GM12878 (cell line): ENCODE results near the gene GTF3C1. TPM values are rescaled to one million over a fixed set of nuclear protein-coding genes. Genes with fewer than 3 reads are reported as not detected.
A peak's percentile ranks its signal among the peaks of the same experiment; 100 is the strongest.

Experiments used
- ATAC-seq: fragments of 200-7000 bp; cut with Tn5 transposase; 3 replicates; pipeline ENCODE4 v1.9.1; 2020; ENCODE audit warnings: mild to moderate bottlenecking, moderate library complexity
- BruUV-seq: library from RNA; stranded (reverse); fragments of 400-500 nt; replicated peaks from 2 replicates; lab custom pipeline; 2021; lab: Mats Ljungman, UMichigan
- CTCF ChIA-PET: fragments of 300-600 bp; sonication (Branson Sonifier 250); formaldehyde crosslinking; extraction: SDS; loops from one replicate; lab custom pipeline; 2021; ENCODE audit warnings: inconsistent platforms; lab: Yijun Ruan, JAX
- POLR2A ChIA-PET: fragments of 350-600 bp; formaldehyde crosslinking; extraction: SDS; loops from one replicate; lab custom pipeline; 2021; ENCODE audit warnings: inconsistent platforms; lab: Charles Lee
- RAD21 ChIA-PET: fragments of 300-600 bp; sonication (Branson Sonifier 250); formaldehyde crosslinking; loops from one replicate; lab custom pipeline; 2023; ENCODE audit warnings: antibody characterized with exemption; ENCODE audit not compliant: unreplicated experiment; lab: Charles Lee
- SMC1A ChIA-PET: fragments of 300-600 bp; sonication (Branson Sonifier 250); formaldehyde crosslinking; loops from one replicate; lab custom pipeline; 2023; ENCODE audit not compliant: unreplicated experiment, uncharacterized antibody; lab: Charles Lee
- DNase-seq: peaks from one replicate; pipeline ENCODE4 v3.0.0-alpha.2; 2011; ENCODE audit warnings: low read depth, low spot score
- FAIRE-seq: peaks from 3 replicates; lab custom pipeline; 2011; peaks lifted over from hg19 to GRCh38; lab: Jason Lieb, UNC
- H2AFZ ChIP-seq: 2 replicates; pipeline ENCODE4 v1.6.0; 2011; ENCODE audit warnings: low read depth, low read length, control low read depth; ENCODE audit not compliant: control insufficient read depth
- H3K27ac ChIP-seq: 2 replicates; pipeline ENCODE4 v1.5.1; 2011; ENCODE audit warnings: control low read depth; ENCODE audit not compliant: control insufficient read depth, insufficient read depth
- H3K27me3 ChIP-seq, 2 experiments: replicated peaks in 1 of 2; 2 replicates each; pipeline versions ENCODE4 v1.6.0 to v1.6.1; 2011; ENCODE audit warnings: low read length in 1 of 2; ENCODE audit not compliant: control insufficient read depth in 2 of 2, insufficient read depth in 2 of 2
- H3K36me3 ChIP-seq, 2 experiments: 2 replicates each; pipeline ENCODE4 v1.5.1; 2011; ENCODE audit warnings: low read length in 1 of 2; ENCODE audit not compliant: control insufficient read depth in 2 of 2, insufficient read depth in 2 of 2
- H3K4me1 ChIP-seq: 2 replicates; pipeline ENCODE4 v1.6.1; 2011; ENCODE audit warnings: mild to moderate bottlenecking, low read length, moderate library complexity, mixed read lengths; ENCODE audit not compliant: control insufficient read depth, insufficient read depth
- H3K4me2 ChIP-seq: 2 replicates; pipeline ENCODE4 v1.6.0; 2011; ENCODE audit warnings: control low read depth; ENCODE audit not compliant: control insufficient read depth, insufficient read depth
- H3K4me3 ChIP-seq: fragments of 200-600 bp; sonication (generic); 2 replicates; pipeline ENCODE4 v1.5.1; 2016
- H3K79me2 ChIP-seq: 2 replicates; pipeline ENCODE4 v1.6.0; 2011; ENCODE audit warnings: low read length; ENCODE audit not compliant: control insufficient read depth, insufficient read depth
- H3K9ac ChIP-seq: 2 replicates; pipeline ENCODE4 v1.8.0; 2011; ENCODE audit warnings: low read length, control low read depth, mixed read lengths; ENCODE audit not compliant: control insufficient read depth, insufficient read depth
- H3K9me3 ChIP-seq: replicated peaks from 3 replicates; pipeline ENCODE4 v1.5.1; 2011; ENCODE audit warnings: mild to moderate bottlenecking, low read length; ENCODE audit not compliant: control insufficient read depth, insufficient read depth
- H4K20me1 ChIP-seq: 2 replicates; pipeline ENCODE4 v1.6.0; 2011; ENCODE audit not compliant: control insufficient read depth, insufficient read depth
- BACH1 ChIP-seq: fragments of 450-650 bp; IDR thresholded peaks from 2 replicates; pipeline ENCODE4 v1.6.1; 2017; ENCODE audit warnings: mild to moderate bottlenecking, borderline replicate concordance
- HDGF ChIP-seq: fragments of 450-650 bp; IDR thresholded peaks from 2 replicates; pipeline ENCODE4 v1.6.1; 2016; ENCODE audit warnings: antibody characterized with exemption
- IRF3 ChIP-seq: fragments of 450-650 bp; IDR thresholded peaks from 2 replicates; pipeline ENCODE4 v1.6.1; 2014; ENCODE audit warnings: mild to moderate bottlenecking
- MYC ChIP-seq: IDR thresholded peaks from 2 replicates; pipeline ENCODE4 v1.6.1; 2011; ENCODE audit warnings: mild to moderate bottlenecking, low read length, moderate library complexity, inconsistent platforms; ENCODE audit not compliant: insufficient read depth, insufficient replicate concordance, insufficient read length, severe bottlenecking
- SREBF1 ChIP-seq: IDR thresholded peaks from 2 replicates; pipeline ENCODE4 v1.6.1; 2012; ENCODE audit warnings: mild to moderate bottlenecking, low read length
- SRF ChIP-seq, 2 experiments: IDR thresholded peaks; 2 replicates each; pipeline ENCODE4 v1.6.1; 2011; ENCODE audit warnings: low read depth in 2 of 2, low read length in 2 of 2, mild to moderate bottlenecking in 1 of 2, moderate library complexity in 1 of 2
- ZBTB33 ChIP-seq: fragments of 450-650 bp; IDR thresholded peaks from 2 replicates; pipeline ENCODE4 v1.6.1; 2017; ENCODE audit warnings: mild to moderate bottlenecking
- WGBS: methylation state at CpG from one replicate; pipeline ENCODE4 v1.1.6; 2016; ENCODE audit warnings: low lambda C conversion rate; ENCODE audit not compliant: insufficient replicate concordance, insufficient coverage; ENCODE audit errors: missing lambda C conversion rate; 5-methylcytosine and 5-hydroxymethylcytosine counted together
- in situ Hi-C: fragments of 300-500 bp; cut with MboI; formaldehyde crosslinking; loops from 9 replicates; pipeline ENCODE4 v1.14.3; 2018; ENCODE audit warnings: mixed read lengths
- intact Hi-C: fragments of 100-400 bp; cut with micrococcal nuclease; formaldehyde crosslinking; loops from one replicate; pipeline ENCODE4 v1.14.2; 2022; ENCODE audit not compliant: unreplicated experiment
- polyA plus RNA-seq, 11 experiments: library from polyadenylated mRNA; depleted of rRNA in 4 of 11; unstranded in 6 of 11; stranded (reverse) in 5 of 11; fragments of >200 nt; fragmentation: Nextera tagmentation in 4 of 11; fragmentation: Illumina TruSeq in 1 of 11; extraction: Ambion mirVana in 4 of 11; extraction: Trizol in 1 of 11; gene quantifications; 1 replicate in 1 of 11; 2 replicates in 10 of 11; pipeline versions ENCODE4 v1.2.1 to v1.2.3, GENCODE V29; 2011 to 2016; ENCODE audit warnings: inconsistent platforms in 2 of 11, missing spikeins in 2 of 11, low read depth in 1 of 11
- total RNA-seq, 4 experiments: library from RNA; depleted of rRNA in 3 of 4; stranded (reverse); fragments of >200 nt in 3 of 4; fragmentation: Illumina TruSeq in 1 of 4; extraction: Trizol in 1 of 4; gene quantifications; 2 replicates each; pipeline versions ENCODE4 v1.2.1 to v1.2.3, GENCODE V29; 2013 to 2021
- TF ChIP-seq, protein P1 (sequence below): fragments of 150-350 bp; IDR thresholded peaks from 2 replicates; pipeline ENCODE4 v1.6.1; 2014; ENCODE audit warnings: mild to moderate bottlenecking, low read depth, low read length
- TF ChIP-seq, protein P2 (sequence below): fragments of 150-350 bp; IDR thresholded peaks from 2 replicates; pipeline ENCODE4 v1.6.1; 2016; ENCODE audit warnings: low read depth, low read length
- TF ChIP-seq, protein P3 (sequence below): fragments of 450-650 bp; IDR thresholded peaks from 2 replicates; pipeline ENCODE4 v1.6.1; 2017; ENCODE audit warnings: low read depth, mild to moderate bottlenecking, moderate library complexity

Gene GTF3C1
- total and polyA plus RNA-seq, 10 of the 15 experiments (the other 5 are each of a cell fraction or from before 2014, with no cell fraction given) = 0.98 to 60.9 (median 34.3) TPM

- Histone ChIP-seq H2AFZ (no peak overlapping the region), H3K4me1 (peaks cover 81% of the 10 kb centered on the region), H3K27ac (peak overlapping the region; percentile 88), H3K9ac (peak overlapping the region; percentile 73), H3K4me3 (peak overlapping the region; percentile 66), H3K79me2 (peaks cover 96% of the 10 kb centered on the region), H4K20me1 (no peaks in the 10 kb centered on the region), H3K27me3 (no peaks in the 10 kb centered on the region), H3K9me3 (peaks cover 21% of the 10 kb centered on the region), H3K4me2 (peak overlapping the region; percentile 71), H3K36me3 (peaks cover 15 to 41% of the 10 kb centered on the region in 2 experiments)
- in situ Hi-C loops = no loop called here
- no TSS peak for BruUV-seq
- intact Hi-C loops = loop anchor here (1.0 to 2.0 kb wide), 2 partner anchors 22 to 52 kb away; no protein-coding TSS in a partner anchor
- ChIA-PET SMC1A (interaction anchor here (1.0 to 11.7 kb wide), 15 partner anchors 9 to 227 kb away, joined by 4 to 161 read pairs (median 8); partner anchors contain the start of gene IL21R), CTCF (interaction anchor here (0.7 to 6.7 kb wide), 15 partner anchors 11 to 247 kb away, joined by 3 to 113 read pairs (median 6); partner anchors contain the start of genes IL21R and KDM8), POLR2A (interaction anchor here (0.6 to 4.1 kb wide), 17 partner anchors 16 to 227 kb away, joined by 3 to 35 read pairs (median 4); partner anchors contain the start of gene IL21R), RAD21 (interaction anchor here (0.6 to 4.3 kb wide), 13 partner anchors 16 to 247 kb away, joined by 3 to 106 read pairs (median 6); partner anchors contain the start of genes IL21R and KDM8)
- 0% methylated on average over 7 of the region's 7 CpGs for WGBS
- DNase-seq (peak; percentile 93), FAIRE-seq (peak; percentile 84), ATAC-seq (peak; percentile 89)
- no peak for TF ChIP-seq MYC
- TF ChIP-seq SRF (IDR thresholded peaks at IDR 0.05; ENCODE audit: low read depth in 2 of 2, low read length in 2 of 2) = no peak
- no peak for TF ChIP-seq SREBF1
- TF ChIP-seq, protein P1, sequence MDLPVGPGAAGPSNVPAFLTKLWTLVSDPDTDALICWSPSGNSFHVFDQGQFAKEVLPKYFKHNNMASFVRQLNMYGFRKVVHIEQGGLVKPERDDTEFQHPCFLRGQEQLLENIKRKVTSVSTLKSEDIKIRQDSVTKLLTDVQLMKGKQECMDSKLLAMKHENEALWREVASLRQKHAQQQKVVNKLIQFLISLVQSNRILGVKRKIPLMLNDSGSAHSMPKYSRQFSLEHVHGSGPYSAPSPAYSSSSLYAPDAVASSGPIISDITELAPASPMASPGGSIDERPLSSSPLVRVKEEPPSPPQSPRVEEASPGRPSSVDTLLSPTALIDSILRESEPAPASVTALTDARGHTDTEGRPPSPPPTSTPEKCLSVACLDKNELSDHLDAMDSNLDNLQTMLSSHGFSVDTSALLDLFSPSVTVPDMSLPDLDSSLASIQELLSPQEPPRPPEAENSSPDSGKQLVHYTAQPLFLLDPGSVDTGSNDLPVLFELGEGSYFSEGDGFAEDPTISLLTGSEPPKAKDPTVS = no peak
- TF ChIP-seq IRF3 = no peak
- peak; percentile 84 for TF ChIP-seq BACH1
- TF ChIP-seq, protein P2, sequence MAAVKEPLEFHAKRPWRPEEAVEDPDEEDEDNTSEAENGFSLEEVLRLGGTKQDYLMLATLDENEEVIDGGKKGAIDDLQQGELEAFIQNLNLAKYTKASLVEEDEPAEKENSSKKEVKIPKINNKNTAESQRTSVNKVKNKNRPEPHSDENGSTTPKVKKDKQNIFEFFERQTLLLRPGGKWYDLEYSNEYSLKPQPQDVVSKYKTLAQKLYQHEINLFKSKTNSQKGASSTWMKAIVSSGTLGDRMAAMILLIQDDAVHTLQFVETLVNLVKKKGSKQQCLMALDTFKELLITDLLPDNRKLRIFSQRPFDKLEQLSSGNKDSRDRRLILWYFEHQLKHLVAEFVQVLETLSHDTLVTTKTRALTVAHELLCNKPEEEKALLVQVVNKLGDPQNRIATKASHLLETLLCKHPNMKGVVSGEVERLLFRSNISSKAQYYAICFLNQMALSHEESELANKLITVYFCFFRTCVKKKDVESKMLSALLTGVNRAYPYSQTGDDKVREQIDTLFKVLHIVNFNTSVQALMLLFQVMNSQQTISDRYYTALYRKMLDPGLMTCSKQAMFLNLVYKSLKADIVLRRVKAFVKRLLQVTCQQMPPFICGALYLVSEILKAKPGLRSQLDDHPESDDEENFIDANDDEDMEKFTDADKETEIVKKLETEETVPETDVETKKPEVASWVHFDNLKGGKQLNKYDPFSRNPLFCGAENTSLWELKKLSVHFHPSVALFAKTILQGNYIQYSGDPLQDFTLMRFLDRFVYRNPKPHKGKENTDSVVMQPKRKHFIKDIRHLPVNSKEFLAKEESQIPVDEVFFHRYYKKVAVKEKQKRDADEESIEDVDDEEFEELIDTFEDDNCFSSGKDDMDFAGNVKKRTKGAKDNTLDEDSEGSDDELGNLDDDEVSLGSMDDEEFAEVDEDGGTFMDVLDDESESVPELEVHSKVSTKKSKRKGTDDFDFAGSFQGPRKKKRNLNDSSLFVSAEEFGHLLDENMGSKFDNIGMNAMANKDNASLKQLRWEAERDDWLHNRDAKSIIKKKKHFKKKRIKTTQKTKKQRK = no peak
- no peak for TF ChIP-seq ZBTB33
- peak; percentile 87; the same call in 1 of the 2 replicates for TF ChIP-seq HDGF
- TF ChIP-seq, protein P3, sequence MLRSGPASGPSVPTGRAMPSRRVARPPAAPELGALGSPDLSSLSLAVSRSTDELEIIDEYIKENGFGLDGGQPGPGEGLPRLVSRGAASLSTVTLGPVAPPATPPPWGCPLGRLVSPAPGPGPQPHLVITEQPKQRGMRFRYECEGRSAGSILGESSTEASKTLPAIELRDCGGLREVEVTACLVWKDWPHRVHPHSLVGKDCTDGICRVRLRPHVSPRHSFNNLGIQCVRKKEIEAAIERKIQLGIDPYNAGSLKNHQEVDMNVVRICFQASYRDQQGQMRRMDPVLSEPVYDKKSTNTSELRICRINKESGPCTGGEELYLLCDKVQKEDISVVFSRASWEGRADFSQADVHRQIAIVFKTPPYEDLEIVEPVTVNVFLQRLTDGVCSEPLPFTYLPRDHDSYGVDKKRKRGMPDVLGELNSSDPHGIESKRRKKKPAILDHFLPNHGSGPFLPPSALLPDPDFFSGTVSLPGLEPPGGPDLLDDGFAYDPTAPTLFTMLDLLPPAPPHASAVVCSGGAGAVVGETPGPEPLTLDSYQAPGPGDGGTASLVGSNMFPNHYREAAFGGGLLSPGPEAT = peak; percentile 80
These were observed 123.0 kb downstream of the GTF3C1 start for GRCh38 chr16:27426423-27427408.
